GM12878 (cell line): Measurements from ENCODE around the gene PLA2G4E. TPM values are rescaled to one million over a fixed set of nuclear protein-coding genes. Genes with fewer than 3 reads are reported as not detected.

Source experiments
- BACH1 ChIP-seq: fragments of 450-650 bp; IDR thresholded peaks from 2 replicates; pipeline ENCODE4 v1.6.1; 2017; ENCODE audit warnings: mild to moderate bottlenecking, borderline replicate concordance
- BCL11A ChIP-seq: IDR thresholded peaks from 2 replicates; pipeline ENCODE4 v1.6.1; 2011; ENCODE audit warnings: low read depth, low read length
- BHLHE40 ChIP-seq, 2 experiments: fragments of 450-650 bp in 1 of 2; IDR thresholded peaks; 2 replicates each; pipeline ENCODE4 v1.6.1; 2011 to 2017; ENCODE audit warnings: low read depth in 2 of 2, borderline replicate concordance in 1 of 2, improper control_type of control experiment in 1 of 2, low read length in 1 of 2, mild to moderate bottlenecking in 1 of 2
- BMI1 ChIP-seq: fragments of 450-650 bp; IDR thresholded peaks from 2 replicates; pipeline ENCODE4 v1.6.1; 2016; ENCODE audit warnings: mild to moderate bottlenecking, moderate library complexity, borderline replicate concordance
- BRCA1 ChIP-seq: IDR thresholded peaks from 2 replicates; pipeline ENCODE4 v1.6.1; 2011; ENCODE audit warnings: low read depth, low read length, improper control_type of control experiment
- CBX5 ChIP-seq: sonication (generic); IDR thresholded peaks from 2 replicates; pipeline ENCODE4 v1.6.1; 2016; ENCODE audit warnings: low read depth, moderate library complexity, mild to moderate bottlenecking, inconsistent platforms
- CEBPB ChIP-seq, 2 experiments: fragments of 150-350 bp in 1 of 2; IDR thresholded peaks; 2 replicates each; pipeline ENCODE4 v1.6.1; 2012 to 2014; ENCODE audit warnings: low read depth in 2 of 2, low read length in 2 of 2, borderline replicate concordance in 1 of 2, inconsistent platforms in 1 of 2
- EED ChIP-seq: sonication (generic); IDR thresholded peaks from 2 replicates; pipeline ENCODE4 v1.6.1; 2016; ENCODE audit warnings: antibody characterized with exemption, low read depth
- HCFC1 ChIP-seq: fragments of 150-350 bp; IDR thresholded peaks from 2 replicates; pipeline ENCODE4 v1.6.1; 2014; ENCODE audit warnings: low read length
- HDGF ChIP-seq: fragments of 450-650 bp; IDR thresholded peaks from 2 replicates; pipeline ENCODE4 v1.6.1; 2016; ENCODE audit warnings: antibody characterized with exemption
- IKZF2 ChIP-seq, 2 experiments: fragments of 450-650 bp; IDR thresholded peaks; 2 replicates each; pipeline ENCODE4 v1.6.1; 2017; ENCODE audit warnings: mild to moderate bottlenecking in 2 of 2, moderate library complexity in 2 of 2
- IRF4 ChIP-seq: IDR thresholded peaks from 2 replicates; pipeline ENCODE4 v1.6.1; 2011; ENCODE audit warnings: low read depth, low read length
- MEF2B ChIP-seq: fragments of 450-650 bp; IDR thresholded peaks from 2 replicates; pipeline ENCODE4 v1.6.1; 2018; ENCODE audit warnings: mild to moderate bottlenecking, moderate library complexity; ENCODE audit not compliant: partially characterized antibody, poor library complexity, severe bottlenecking
- NBN ChIP-seq: fragments of 450-650 bp; IDR thresholded peaks from 2 replicates; pipeline ENCODE4 v1.6.1; 2016
- NKRF ChIP-seq: fragments of 450-650 bp; conservative IDR thresholded peaks from 2 replicates; pipeline ENCODE4 v1.6.1; 2017; ENCODE audit warnings: mild to moderate bottlenecking, moderate library complexity
- NR2C1 ChIP-seq: fragments of 450-650 bp; IDR thresholded peaks from 2 replicates; pipeline ENCODE4 v1.6.1; 2017; ENCODE audit warnings: antibody characterized with exemption, mild to moderate bottlenecking, moderate library complexity
- POLR2AphosphoS5 ChIP-seq: IDR thresholded peaks from 2 replicates; pipeline ENCODE4 v1.6.1; 2011; ENCODE audit warnings: mild to moderate bottlenecking, low read length, inconsistent platforms
- RAD21 ChIP-seq: IDR thresholded peaks from 2 replicates; pipeline ENCODE4 v1.6.1; 2011; ENCODE audit warnings: mild to moderate bottlenecking, low read depth, low read length, moderate library complexity; ENCODE audit not compliant: insufficient read depth
- RELB ChIP-seq: fragments of 450-650 bp; IDR thresholded peaks from 2 replicates; pipeline ENCODE4 v1.6.1; 2017; ENCODE audit warnings: low read depth, mild to moderate bottlenecking, moderate library complexity
- RUNX3 ChIP-seq: IDR thresholded peaks from 2 replicates; pipeline ENCODE4 v1.6.1; 2012; ENCODE audit warnings: low read length, inconsistent platforms
- SMAD1 ChIP-seq: fragments of 450-650 bp; IDR thresholded peaks from 2 replicates; pipeline ENCODE4 v1.6.1; 2018; ENCODE audit warnings: mild to moderate bottlenecking, low read depth; ENCODE audit not compliant: partially characterized antibody
- SMARCA5 ChIP-seq: fragments of 450-650 bp; IDR thresholded peaks from 2 replicates; pipeline ENCODE4 v1.6.1; 2017; ENCODE audit warnings: mild to moderate bottlenecking
- SPI1 ChIP-seq: IDR thresholded peaks from 2 replicates; pipeline ENCODE4 v1.6.1; 2011; ENCODE audit warnings: low read depth, mild to moderate bottlenecking, low read length, moderate library complexity, borderline replicate concordance; ENCODE audit not compliant: insufficient read depth
- TAF1 ChIP-seq: IDR thresholded peaks from 2 replicates; pipeline ENCODE4 v1.6.1; 2011; ENCODE audit warnings: mild to moderate bottlenecking, low read depth, low read length, borderline replicate concordance
- TCF7 ChIP-seq: IDR thresholded peaks from 2 replicates; pipeline ENCODE4 v1.6.1; 2014; ENCODE audit warnings: antibody characterized with exemption, borderline replicate concordance
- ZNF274 ChIP-seq: IDR thresholded peaks from one replicate; pipeline ENCODE4 v1.8.0; 2011; ENCODE audit not compliant: insufficient read length, insufficient read depth
- polyA plus RNA-seq, 11 experiments: library from polyadenylated mRNA; depleted of rRNA in 4 of 11; unstranded in 6 of 11; stranded (reverse) in 5 of 11; fragments of >200 nt; fragmentation: Nextera tagmentation in 4 of 11; fragmentation: Illumina TruSeq in 1 of 11; extraction: Ambion mirVana in 4 of 11; extraction: Trizol in 1 of 11; gene quantifications; 1 replicate in 1 of 11; 2 replicates in 10 of 11; pipeline versions ENCODE4 v1.2.1 to v1.2.3, GENCODE V29; 2011 to 2016; ENCODE audit warnings: inconsistent platforms in 2 of 11, missing spikeins in 2 of 11, low read depth in 1 of 11
- total RNA-seq, 4 experiments: library from RNA; depleted of rRNA in 3 of 4; stranded (reverse); fragments of >200 nt in 3 of 4; fragmentation: Illumina TruSeq in 1 of 4; extraction: Trizol in 1 of 4; gene quantifications; 2 replicates each; pipeline versions ENCODE4 v1.2.1 to v1.2.3, GENCODE V29; 2013 to 2021

The PLA2G4E gene
- total and polyA plus RNA-seq, 10 of the 15 experiments (the other 5 are each of a cell fraction or from before 2014, with no cell fraction given), result 0.05 to 0.32 (median 0.06) TPM; not detected in 5

GRCh38 chr15:41957021-41957897 lies 63.6 kb downstream of the PLA2G4E start (continued):
- TF ChIP-seq RELB (no peak), BCL11A (no peak), HCFC1 (no peak), NR2C1 (no peak), HDGF (no peak), SMAD1 (no peak), IKZF2 (IDR thresholded peaks at IDR 0.05) (peak; percentile 40 to 52; a peak in 1 of 4 replicates), BMI1 (no peak), CBX5 (no peak), BACH1 (no peak), SMARCA5 (no peak), CEBPB (IDR thresholded peaks at IDR 0.05; ENCODE audit: borderline replicate concordance in 1 of 2, low read depth in 2 of 2, low read length in 2 of 2) (no peak), BHLHE40 (IDR thresholded peaks at IDR 0.05; ENCODE audit: borderline replicate concordance in 1 of 2, low read depth in 2 of 2, low read length in 1 of 2) (peak; percentile 54 to 56; a peak in 2 of 4 replicates), NKRF (no peak), TAF1 (no peak), POLR2AphosphoS5 (peak; percentile 26; the same call in 1 of the 2 replicates), EED (0 out of 2 replicates have a peak, but pooled peaks have one; percentile 46), BRCA1 (no peak), RUNX3 (peak; percentile 62), IRF4 (peak; percentile 85), RAD21 (no peak), NBN (0 out of 2 replicates have a peak, but pooled peaks have one; percentile 18), ZNF274 (no peak), SPI1 (0 out of 2 replicates have a peak, but pooled peaks have one; percentile 8), TCF7 (no peak), MEF2B (peak; percentile 31)
